ENCODE measurements around the gene ACVR1B. TPM values are rescaled to one million over a fixed set of nuclear protein-coding genes. Genes with fewer than 3 reads are reported as not detected.

ACVR1B gene
- total and polyA plus RNA-seq, 2 of the 8 experiments (the other 6 are each of a cell fraction or from before 2014, with no cell fraction given), result 16.0 to 19.2 TPM

DNA sequence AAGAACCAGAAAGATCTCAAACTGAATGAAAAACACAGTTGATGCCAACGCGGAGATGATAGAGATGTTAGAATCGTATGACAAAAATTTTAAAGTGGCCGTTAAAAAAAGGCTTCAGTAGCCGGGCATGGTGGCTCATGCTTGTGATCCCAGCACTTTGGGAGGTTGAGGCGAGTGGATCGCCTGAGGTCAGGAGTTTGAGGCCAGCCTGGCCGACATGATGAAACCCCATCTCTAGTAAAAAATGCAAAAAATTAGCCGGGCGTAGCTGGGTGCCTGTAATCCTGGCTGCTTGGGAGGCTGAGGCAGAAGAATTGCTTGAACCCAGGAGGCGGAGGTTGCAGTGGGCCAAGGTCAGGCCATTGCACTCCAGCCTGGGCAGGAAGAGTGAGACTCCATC, 49.6 kb upstream of the ACVR1B start:
- Histone ChIP-seq H2AFZ (ENCODE audit: low read length) (no peak overlapping the region), H3K4me2 (ENCODE audit: insufficient read depth in 1 of 2, low read depth in 2 of 2, low read length in 2 of 2) (no peak overlapping the region), H3K23ac (ENCODE audit: insufficient read length) (no peak overlapping the region), H3K14ac (ENCODE audit: insufficient read length) (no peak overlapping the region), H4K8ac (ENCODE audit: extremely low read depth, insufficient read depth, low read length) (no peak overlapping the region), H3K79me1 (ENCODE audit: low read depth, low read length) (no peaks in the 10 kb centered on the region), H3K9me3 (ENCODE audit: insufficient read depth in 2 of 2, low read depth in 1 of 2, low read length in 1 of 2) (no peaks in the 10 kb centered on the region), H2BK12ac (ENCODE audit: low read depth, low read length) (no peak overlapping the region), H3K23me2 (ENCODE audit: low read depth, low read length) (no peaks in the 10 kb centered on the region; the same call in none of the 2 replicates), H3K4me3 (ENCODE audit: extremely low read depth in 1 of 4, insufficient read depth in 2 of 4, low read depth in 3 of 4, low read length in 4 of 4) (no peak overlapping the region), H4K20me1 (replicated peaks in 1 of 2; ENCODE audit: control insufficient read depth in 1 of 2, insufficient read depth in 2 of 2, low read length in 2 of 2) (peaks cover 0 to 2% of the 10 kb centered on the region in 2 experiments), H3K27me3 (replicated peaks in 1 of 4; ENCODE audit: control insufficient read depth in 3 of 4, extremely low read depth in 1 of 4, insufficient read depth in 3 of 4, low read length in 3 of 4) (peaks cover 0 to 4% (median 4%) of the 10 kb centered on the region in 4 experiments; a peak in 4 of 7 replicates), H4K91ac (replicated peaks; ENCODE audit: insufficient read length, low read length) (no peak overlapping the region), H2BK5ac (ENCODE audit: low read depth, low read length) (no peak overlapping the region), H2BK15ac (ENCODE audit: low read length) (no peak overlapping the region), H3K9ac (replicated peaks in 1 of 4; ENCODE audit: extremely low read depth in 1 of 4, low read depth in 3 of 4, low read length in 3 of 4) (no peak overlapping the region), H3K4me1 (replicated peaks in 1 of 4; ENCODE audit: control insufficient read depth in 3 of 4, insufficient read depth in 4 of 4, low read length in 3 of 4) (no peaks in the 10 kb centered on the region), H3K4ac (replicated peaks; ENCODE audit: insufficient read length, low read depth, low read length) (no peak overlapping the region), H3K79me2 (ENCODE audit: control insufficient read depth in 1 of 2, insufficient read depth in 2 of 2, low read length in 2 of 2) (no peaks in the 10 kb centered on the region), H3K27ac (ENCODE audit: low read depth, low read length) (no peak overlapping the region), H2BK20ac (ENCODE audit: low read length) (no peak overlapping the region), H2BK120ac (replicated peaks; ENCODE audit: low read depth, low read length) (no peak overlapping the region), H3K18ac (ENCODE audit: extremely low read depth, low read length) (no peak overlapping the region), H3K36me3 (ENCODE audit: control insufficient read depth in 2 of 4, insufficient read depth in 4 of 4, low read length in 3 of 4) (no peaks in the 10 kb centered on the region), H4K5ac (ENCODE audit: insufficient read length, low read depth, low read length) (no peak overlapping the region), H2AK5ac (ENCODE audit: low read depth, low read length) (no peak overlapping the region), H3K56ac (replicated peaks; ENCODE audit: insufficient read length, low read depth, low read length) (no peak overlapping the region)
- WGBS, 2 experiments (ENCODE audit: extremely low coverage in 1 of 2, insufficient coverage in 1 of 2, insufficient read length in 1 of 2, insufficient replicate concordance in 2 of 2, low coverage in 1 of 2, low lambda C conversion rate in 2 of 2, missing lambda C conversion rate in 1 of 2), result 91% methylated on average over 11 of the region's 11 CpGs; no CpG with 5 or more reads in 1 of the 2 experiments
- POLR2A ChIA-PET (ENCODE audit: partially characterized antibody), result no interaction called here
- FAIRE-seq (no peak), DNase-seq (ENCODE audit: low read depth in 1 of 2, low spot score in 2 of 2) (no peak)
- no peak for TF ChIP-seq BRCA1 (IDR thresholded peaks at IDR 0.05; ENCODE audit: low read depth, low read length)
- no peak for TF ChIP-seq ZNF274 (IDR thresholded peaks at IDR 0.05; ENCODE audit: borderline replicate concordance, extremely low read depth, low read length)
- TF ChIP-seq POLR2AphosphoS5 (IDR thresholded peaks at IDR 0.05; ENCODE audit: low read depth, low read length), result no peak
- no peak for TF ChIP-seq SP4 (IDR thresholded peaks at IDR 0.05; ENCODE audit: low read length)
- no peak for TF ChIP-seq CHD1 (IDR thresholded peaks at IDR 0.05; ENCODE audit: low read depth, low read length)
- no peak for TF ChIP-seq JUND (IDR thresholded peaks at IDR 0.05; ENCODE audit: low read length)
- TF ChIP-seq HDAC6 (IDR thresholded peaks at IDR 0.05; ENCODE audit: low read depth, low read length), result no peak
- TF ChIP-seq TAF7 (optimal IDR thresholded peaks at IDR 0.05; ENCODE audit: borderline replicate concordance, low read depth, low read length), result no peak
- no peak for TF ChIP-seq YY1 (IDR thresholded peaks at IDR 0.05; ENCODE audit: low read depth, low read length)
- TF ChIP-seq SRF (IDR thresholded peaks at IDR 0.05; ENCODE audit: low read depth, low read length), result no peak
- CTCF ChIA-PET (ENCODE audit: partially characterized antibody), result interaction anchor here (1.2 to 10.9 kb wide), 5 partner anchors 10 to 68 kb away, joined by 4 to 140 read pairs (median 7); no protein-coding TSS in a partner anchor
